ENCODE measurements around the gene KIF6. TPM values are rescaled to one million over a fixed set of nuclear protein-coding genes. Genes with fewer than 3 reads are reported as not detected.

Gene KIF6
- total RNA-seq, 2 experiments from 2014 or later: not detected

- Histone ChIP-seq H3K27ac (ENCODE audit: low read depth in 1 of 2, low read length in 2 of 2) (no peak overlapping the region), H3K9me3 (ENCODE audit: control insufficient read depth in 1 of 2, insufficient read depth in 1 of 2, low read length in 2 of 2) (no peaks in the 10 kb centered on the region), H3K4me1 (ENCODE audit: insufficient read depth, low read length) (no peaks in the 10 kb centered on the region), H3K36me3 (ENCODE audit: insufficient read depth, low read length) (no peaks in the 10 kb centered on the region), H3K27me3 (ENCODE audit: control insufficient read depth in 1 of 2, insufficient read depth in 2 of 2, low read length in 2 of 2) (peaks cover 0 to 4% of the 10 kb centered on the region in 2 experiments), H3K4me3 (ENCODE audit: low read length) (no peak overlapping the region)
- no peak for TF ChIP-seq CTCF (IDR thresholded peaks at IDR 0.05)
- intact Hi-C loops (cut with DNase I, micrococcal nuclease): no loop called here
- H3K4me3 Mint-ChIP-seq: no peak overlapping the region
- H3K36me3 Mint-ChIP-seq (ENCODE audit: low read depth): no peaks in the 10 kb centered on the region
- H3K27me3 Mint-ChIP-seq: peaks cover 8% of the 10 kb centered on the region
- no peak for DNase-seq
- ChIA-PET CTCF (no interaction called here), POLR2A (no interaction called here)
- no peak for ATAC-seq (ENCODE audit: poor library complexity)
- H3K9me3 Mint-ChIP-seq: no peaks in the 10 kb centered on the region
- H3K4me1 Mint-ChIP-seq (ENCODE audit: low read depth): no peaks in the 10 kb centered on the region
- H3K27ac Mint-ChIP-seq: no peak overlapping the region
Measured at GRCh38 chr6:39520411-39520810, 204.8 kb downstream of the KIF6 start.

DNA sequence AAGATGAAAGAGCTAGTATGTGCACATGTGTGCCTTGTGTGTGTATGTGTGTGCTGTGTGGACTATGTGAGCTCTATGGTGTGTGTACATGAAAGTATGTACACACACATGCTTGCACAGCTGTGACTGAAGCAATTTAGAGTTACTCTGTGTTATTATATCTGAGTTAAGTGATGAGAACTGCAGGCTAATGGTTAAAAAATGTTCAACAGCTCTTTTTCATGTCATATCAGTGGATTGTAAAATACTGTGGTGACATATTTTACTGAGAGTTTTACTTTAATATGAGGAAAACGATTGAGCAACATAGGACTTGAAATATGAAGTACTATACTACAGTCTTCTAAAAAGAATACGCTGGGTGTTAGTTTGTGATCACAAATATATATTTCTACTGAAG lies 207.0 kb downstream of the KIF6 start:
- no peaks in the 10 kb centered on the region for H3K4me1 Mint-ChIP-seq (ENCODE audit: low read depth)
- no peaks in the 10 kb centered on the region for H3K36me3 Mint-ChIP-seq (ENCODE audit: low read depth)
- ChIA-PET POLR2A (no interaction called here), CTCF (no interaction called here)
- Histone ChIP-seq H3K27ac (ENCODE audit: low read depth in 1 of 2, low read length in 2 of 2) (no peak overlapping the region), H3K27me3 (ENCODE audit: control insufficient read depth in 1 of 2, insufficient read depth in 2 of 2, low read length in 2 of 2) (peaks cover 0 to 4% of the 10 kb centered on the region in 2 experiments), H3K36me3 (ENCODE audit: insufficient read depth, low read length) (no peaks in the 10 kb centered on the region), H3K9me3 (ENCODE audit: control insufficient read depth in 1 of 2, insufficient read depth in 1 of 2, low read length in 2 of 2) (no peaks in the 10 kb centered on the region), H3K4me3 (ENCODE audit: low read length) (no peak overlapping the region), H3K4me1 (ENCODE audit: insufficient read depth, low read length) (no peaks in the 10 kb centered on the region)
- intact Hi-C loops (cut with DNase I, micrococcal nuclease): no loop called here
- ATAC-seq (ENCODE audit: poor library complexity): no peak
- DNase-seq: no peak
- H3K27ac Mint-ChIP-seq: no peak overlapping the region
- H3K27me3 Mint-ChIP-seq: peaks cover 12% of the 10 kb centered on the region
- no peak overlapping the region for H3K4me3 Mint-ChIP-seq
- H3K9me3 Mint-ChIP-seq: no peaks in the 10 kb centered on the region
- TF ChIP-seq CTCF (IDR thresholded peaks at IDR 0.05): no peak

GRCh38 chr6:39517756-39518155 lies 207.5 kb downstream of the KIF6 start:
- CTCF ChIA-PET: no interaction called here
- H3K36me3 ChIP-seq (ENCODE audit: insufficient read depth, low read length): no peaks in the 10 kb centered on the region
- H3K9me3 Mint-ChIP-seq: no peaks in the 10 kb centered on the region
- peaks cover 12% of the 10 kb centered on the region for H3K27me3 Mint-ChIP-seq
- no peak for TF ChIP-seq CTCF (IDR thresholded peaks at IDR 0.05)
- peaks cover 0 to 4% of the 10 kb centered on the region in 2 experiments for H3K27me3 ChIP-seq (ENCODE audit: control insufficient read depth in 1 of 2, insufficient read depth in 2 of 2, low read length in 2 of 2)
- H3K9me3 ChIP-seq (ENCODE audit: control insufficient read depth in 1 of 2, insufficient read depth in 1 of 2, low read length in 2 of 2): no peaks in the 10 kb centered on the region
- H3K4me3 ChIP-seq (ENCODE audit: low read length): no peak overlapping the region
- DNase-seq (no peak), ATAC-seq (ENCODE audit: poor library complexity) (no peak)
- intact Hi-C loops (cut with DNase I, micrococcal nuclease): no loop called here
- no peak overlapping the region for H3K27ac Mint-ChIP-seq
- no peaks in the 10 kb centered on the region for H3K4me1 Mint-ChIP-seq (ENCODE audit: low read depth)
- H3K27ac ChIP-seq (ENCODE audit: low read depth in 1 of 2, low read length in 2 of 2): no peak overlapping the region
- no peaks in the 10 kb centered on the region for H3K36me3 Mint-ChIP-seq (ENCODE audit: low read depth)
- H3K4me1 ChIP-seq (ENCODE audit: insufficient read depth, low read length): no peaks in the 10 kb centered on the region
- no peak overlapping the region for H3K4me3 Mint-ChIP-seq
- POLR2A ChIA-PET: no interaction called here
